ENCODE data around the gene ASNSD1. TPM values are rescaled to one million over a fixed set of nuclear protein-coding genes. Genes with fewer than 3 reads are reported as not detected.

Gene ASNSD1
- total RNA-seq, 2 experiments from 2014 or later = 31.9 to 36.8 TPM

DNA sequence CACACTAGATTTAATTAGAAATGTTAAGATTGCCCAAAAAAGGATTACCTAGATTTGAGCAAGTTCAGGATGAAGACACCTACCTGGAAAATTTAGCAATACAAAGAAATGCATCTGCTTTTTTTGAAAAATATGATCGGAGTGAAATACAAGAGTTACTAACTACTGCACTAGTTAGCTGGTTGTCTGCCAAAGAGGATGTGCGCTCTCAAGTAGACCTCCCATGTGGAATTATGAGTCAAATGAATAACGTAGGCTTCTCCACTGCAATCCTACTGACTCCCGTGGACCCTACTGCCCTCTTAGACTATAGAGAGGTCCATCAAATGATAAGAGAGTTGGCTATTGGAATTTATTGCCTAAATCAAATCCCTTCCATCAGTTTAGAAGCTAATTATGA is 15.2 kb downstream of the ASNSD1 start:
- Histone ChIP-seq H3K9me2 (ENCODE audit: insufficient read depth, low read length) (no peaks in the 10 kb centered on the region), H3K36me3 (ENCODE audit: insufficient read depth, low read length) (peaks cover 48% of the 10 kb centered on the region), H3K4me2 (ENCODE audit: low read length) (no peak overlapping the region), H3K79me2 (ENCODE audit: insufficient read depth, low read depth, low read length) (no peaks in the 10 kb centered on the region), H4K20me1 (ENCODE audit: insufficient read depth, low read length) (no peaks in the 10 kb centered on the region), H3K4me3 (ENCODE audit: low read depth, low read length, poor library complexity, severe bottlenecking) (no peak overlapping the region), H3K27ac (ENCODE audit: low read depth, low read length, poor library complexity, severe bottlenecking) (no peak overlapping the region), H2AFZ (ENCODE audit: low read length) (no peak overlapping the region), H3K4me1 (ENCODE audit: insufficient read depth, low read length, poor library complexity, severe bottlenecking) (peaks cover 9% of the 10 kb centered on the region), H3K9me3 (ENCODE audit: low read length) (peaks cover 9% of the 10 kb centered on the region; the same call in 1 of the 2 replicates)
- TF ChIP-seq, protein P1, sequence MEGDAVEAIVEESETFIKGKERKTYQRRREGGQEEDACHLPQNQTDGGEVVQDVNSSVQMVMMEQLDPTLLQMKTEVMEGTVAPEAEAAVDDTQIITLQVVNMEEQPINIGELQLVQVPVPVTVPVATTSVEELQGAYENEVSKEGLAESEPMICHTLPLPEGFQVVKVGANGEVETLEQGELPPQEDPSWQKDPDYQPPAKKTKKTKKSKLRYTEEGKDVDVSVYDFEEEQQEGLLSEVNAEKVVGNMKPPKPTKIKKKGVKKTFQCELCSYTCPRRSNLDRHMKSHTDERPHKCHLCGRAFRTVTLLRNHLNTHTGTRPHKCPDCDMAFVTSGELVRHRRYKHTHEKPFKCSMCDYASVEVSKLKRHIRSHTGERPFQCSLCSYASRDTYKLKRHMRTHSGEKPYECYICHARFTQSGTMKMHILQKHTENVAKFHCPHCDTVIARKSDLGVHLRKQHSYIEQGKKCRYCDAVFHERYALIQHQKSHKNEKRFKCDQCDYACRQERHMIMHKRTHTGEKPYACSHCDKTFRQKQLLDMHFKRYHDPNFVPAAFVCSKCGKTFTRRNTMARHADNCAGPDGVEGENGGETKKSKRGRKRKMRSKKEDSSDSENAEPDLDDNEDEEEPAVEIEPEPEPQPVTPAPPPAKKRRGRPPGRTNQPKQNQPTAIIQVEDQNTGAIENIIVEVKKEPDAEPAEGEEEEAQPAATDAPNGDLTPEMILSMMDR (conservative IDR thresholded peaks at IDR 0.05; ENCODE audit: low read length) = no peak
- BruUV-seq (replicated peaks) = no TSS peak
- POLR2A ChIA-PET = interaction anchor here (0.7 to 1.2 kb wide), 3 partner anchors 15 to 1230 kb away, joined by 3 to 6 read pairs (median 5); no protein-coding TSS in a partner anchor
- no peak for DNase-seq (ENCODE audit: low spot score)
- CTCF ChIA-PET (ENCODE audit: unreplicated experiment) = no interaction called here
- intact Hi-C loops (cut with micrococcal nuclease; ENCODE audit: unreplicated experiment) = no loop called here

DNA sequence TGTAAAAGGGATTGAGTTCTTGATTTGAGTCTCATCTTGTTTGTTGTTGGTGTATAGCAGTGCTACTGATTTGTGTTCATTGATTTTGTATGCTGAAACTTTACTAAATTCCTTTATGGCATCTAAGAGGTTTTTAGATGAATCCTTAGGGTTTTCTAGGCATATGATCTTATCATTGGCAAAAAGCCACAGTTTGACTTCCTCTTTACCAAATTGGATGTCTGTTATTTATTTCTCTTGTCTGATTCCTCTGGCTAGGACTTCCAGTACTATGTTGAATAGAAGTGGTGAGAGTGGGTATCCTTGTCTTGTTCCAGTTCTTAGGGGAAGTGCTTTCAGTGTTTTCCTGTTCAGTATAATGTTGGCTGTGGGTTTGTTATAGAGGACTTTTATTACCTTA is 18.0 kb downstream of the ASNSD1 start:
- peaks cover 9% of the 10 kb centered on the region; the same call in 1 of the 2 replicates for H3K9me3 ChIP-seq (ENCODE audit: low read length)
- TF ChIP-seq, protein P1 (conservative IDR thresholded peaks at IDR 0.05; ENCODE audit: low read length) = no peak
- no peak for TF ChIP-seq EZH2phosphoT487 (IDR thresholded peaks at IDR 0.05; ENCODE audit: borderline replicate concordance, low read depth, low read length)
- no peaks in the 10 kb centered on the region for H4K20me1 ChIP-seq (ENCODE audit: insufficient read depth, low read length)
- H3K27ac ChIP-seq (ENCODE audit: low read depth, low read length, poor library complexity, severe bottlenecking) = no peak overlapping the region
- ChIA-PET CTCF (ENCODE audit: unreplicated experiment) (no interaction called here), POLR2A (interaction anchor here (1.1 kb wide), 1 partner anchor 14 kb away, joined by 3 read pairs; no protein-coding TSS in a partner anchor)
- no peak overlapping the region for H2AFZ ChIP-seq (ENCODE audit: low read length)
- H3K4me2 ChIP-seq (ENCODE audit: low read length) = no peak overlapping the region
- peaks cover 23% of the 10 kb centered on the region for H3K36me3 ChIP-seq (ENCODE audit: insufficient read depth, low read length)
- intact Hi-C loops (cut with micrococcal nuclease; ENCODE audit: unreplicated experiment) = loop anchor here (2.0 kb wide), 1 partner anchor 14 kb away; no protein-coding TSS in a partner anchor
- no peak for DNase-seq (ENCODE audit: low spot score)
- no peak overlapping the region for H3K4me3 ChIP-seq (ENCODE audit: low read depth, low read length, poor library complexity, severe bottlenecking)
- no TSS peak for BruUV-seq (replicated peaks)
- H3K79me2 ChIP-seq (ENCODE audit: insufficient read depth, low read depth, low read length) = no peaks in the 10 kb centered on the region
- H3K4me1 ChIP-seq (ENCODE audit: insufficient read depth, low read length, poor library complexity, severe bottlenecking) = peaks cover 5% of the 10 kb centered on the region
- no peaks in the 10 kb centered on the region for H3K9me2 ChIP-seq (ENCODE audit: insufficient read depth, low read length)

DNA sequence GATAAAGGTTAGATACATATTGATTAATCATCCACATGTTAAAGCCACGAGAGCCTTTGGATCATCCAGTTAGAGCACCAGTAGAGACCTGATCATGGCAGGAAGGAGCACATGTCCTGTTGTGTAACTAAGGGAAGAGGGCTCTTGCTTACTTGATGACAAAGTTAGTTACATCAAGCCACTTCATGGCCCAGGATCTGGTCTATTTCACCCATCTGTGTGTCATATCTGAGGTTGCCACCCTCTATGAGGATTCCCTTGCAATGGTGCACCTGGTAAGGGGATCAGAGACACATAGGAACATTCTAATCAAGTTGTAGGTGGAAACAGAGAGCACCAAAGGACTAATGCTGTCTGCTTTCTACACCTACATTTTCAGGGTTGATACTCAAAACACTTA is 19.9 kb downstream of the ASNSD1 start:
- no peak for DNase-seq (ENCODE audit: low spot score)
- no TSS peak for BruUV-seq (replicated peaks)
- intact Hi-C loops (cut with micrococcal nuclease; ENCODE audit: unreplicated experiment) = no loop called here
- H3K4me2 ChIP-seq (ENCODE audit: low read length) = no peak overlapping the region
- peaks cover 9% of the 10 kb centered on the region; the same call in 1 of the 2 replicates for H3K9me3 ChIP-seq (ENCODE audit: low read length)
- H3K36me3 ChIP-seq (ENCODE audit: insufficient read depth, low read length) = peaks cover 10% of the 10 kb centered on the region
- ChIA-PET POLR2A (interaction anchor here (0.6 kb wide), 1 partner anchor 11 kb away, joined by 4 read pairs; no protein-coding TSS in a partner anchor), CTCF (ENCODE audit: unreplicated experiment) (no interaction called here)
- no peak overlapping the region for H3K27ac ChIP-seq (ENCODE audit: low read depth, low read length, poor library complexity, severe bottlenecking)
- no peaks in the 10 kb centered on the region for H3K9me2 ChIP-seq (ENCODE audit: insufficient read depth, low read length)
- H3K79me2 ChIP-seq (ENCODE audit: insufficient read depth, low read depth, low read length) = no peaks in the 10 kb centered on the region
- H2AFZ ChIP-seq (ENCODE audit: low read length) = no peak overlapping the region
- no peaks in the 10 kb centered on the region for H4K20me1 ChIP-seq (ENCODE audit: insufficient read depth, low read length)
- TF ChIP-seq, protein P1 (conservative IDR thresholded peaks at IDR 0.05; ENCODE audit: low read length) = no peak
- no peak for TF ChIP-seq EZH2phosphoT487 (IDR thresholded peaks at IDR 0.05; ENCODE audit: borderline replicate concordance, low read depth, low read length)
- no peaks in the 10 kb centered on the region for H3K4me1 ChIP-seq (ENCODE audit: insufficient read depth, low read length, poor library complexity, severe bottlenecking)
- no peak overlapping the region for H3K4me3 ChIP-seq (ENCODE audit: low read depth, low read length, poor library complexity, severe bottlenecking)

Data from OCI-LY7 (cell line).